Stimulated activated naive CD8-positive, alpha-beta T cell treated with anti-CD3 and anti-CD28 coated beads, Interleukin-15, amount 100 ng/mL, for 72 hours (primary cell): ENCODE results near the gene MARK4.
"Not testable (repeated sequence)": the region's sequence is repeated elsewhere in the genome, so short reads cannot be mapped to it uniquely, and the experiment has no call there.

Experiments used
- ATAC-seq: fragments of 150-1000 bp; cut with Tn5 transposase; 2 replicates; pipeline ENCODE4 v1.10.0; 2021; ENCODE audit warnings: mild to moderate bottlenecking, moderate library complexity
- DNase-seq, 2 donors: peaks; one replicate each; pipeline ENCODE4 v3.0.0; 2021 to 2022
- H3K27ac Mint-ChIP-seq, 2 donors: one replicate each; pipeline ENCODE4 v1.8.0; 2022; ENCODE audit warnings: mild to moderate bottlenecking in 2 of 2, mixed read lengths in 2 of 2, moderate library complexity in 2 of 2
- H3K27me3 Mint-ChIP-seq: one replicate; pipeline ENCODE4 v1.8.0; 2022; ENCODE audit warnings: mixed read lengths
- H3K4me1 Mint-ChIP-seq: one replicate; pipeline ENCODE4 v1.8.0; 2022; ENCODE audit warnings: mild to moderate bottlenecking, mixed read lengths
- H3K4me3 Mint-ChIP-seq, 2 donors: one replicate each; pipeline ENCODE4 v1.8.0; 2022; ENCODE audit warnings: mild to moderate bottlenecking in 2 of 2, mixed read lengths in 2 of 2, moderate library complexity in 1 of 2
- H3K9me3 Mint-ChIP-seq, 2 donors: one replicate each; pipeline ENCODE4 v1.8.0; 2022; ENCODE audit warnings: mixed read lengths in 2 of 2

Gene MARK4

DNA sequence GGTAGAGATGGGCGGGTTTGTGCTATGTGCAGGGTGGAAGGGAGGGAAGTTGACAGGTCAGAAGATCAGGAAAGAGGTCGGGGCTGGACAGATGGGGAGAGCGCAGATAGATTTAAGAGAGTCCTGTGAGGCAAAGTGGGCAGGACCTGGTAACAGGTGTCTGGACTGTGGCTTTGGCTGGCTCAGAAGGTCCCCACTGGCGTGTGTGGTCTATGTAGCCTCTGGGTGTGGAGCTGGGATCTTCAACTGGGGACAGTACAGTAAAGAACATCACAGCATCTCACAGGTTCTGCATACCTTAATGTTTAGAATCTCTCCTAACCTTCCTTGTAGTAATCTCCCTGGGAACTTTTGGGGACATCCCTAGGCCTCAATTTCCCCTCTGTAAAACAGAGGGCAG, 53.9 kb downstream of the MARK4 start:
- ATAC-seq (peak; percentile 23), DNase-seq (no peak)
- H3K27ac Mint-ChIP-seq = no peak overlapping the region
- H3K4me1 Mint-ChIP-seq = no peaks in the 10 kb centered on the region
- H3K27me3 Mint-ChIP-seq = no peaks in the 10 kb centered on the region
- no peak overlapping the region for H3K4me3 Mint-ChIP-seq
- no peaks in the 10 kb centered on the region for H3K9me3 Mint-ChIP-seq

DNA sequence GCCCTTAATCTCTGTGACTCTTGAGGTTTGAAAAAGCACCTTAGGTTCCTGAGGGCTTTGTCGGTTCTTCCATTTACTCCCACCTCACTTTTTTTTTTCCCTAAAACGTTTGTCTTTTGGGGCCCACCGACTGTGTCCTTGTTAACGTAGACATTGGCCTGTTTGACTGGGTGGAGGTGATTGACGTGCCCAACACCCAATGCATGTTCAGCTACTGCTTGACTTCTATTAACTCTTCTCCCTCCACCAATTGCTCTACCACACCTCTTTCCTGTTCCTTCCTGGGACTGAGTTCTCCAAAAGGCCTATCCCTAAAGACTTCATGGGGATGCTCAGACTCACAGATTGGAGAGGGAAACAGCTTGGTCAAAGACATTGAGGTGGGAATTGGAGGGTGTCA, 54.4 kb downstream of the MARK4 start:
- Mint-ChIP-seq H3K27ac (no peak overlapping the region), H3K4me3 (no peak overlapping the region), H3K4me1 (no peaks in the 10 kb centered on the region), H3K9me3 (no peaks in the 10 kb centered on the region), H3K27me3 (no peaks in the 10 kb centered on the region)
- DNase-seq = no peak
- ATAC-seq = no peak

DNA sequence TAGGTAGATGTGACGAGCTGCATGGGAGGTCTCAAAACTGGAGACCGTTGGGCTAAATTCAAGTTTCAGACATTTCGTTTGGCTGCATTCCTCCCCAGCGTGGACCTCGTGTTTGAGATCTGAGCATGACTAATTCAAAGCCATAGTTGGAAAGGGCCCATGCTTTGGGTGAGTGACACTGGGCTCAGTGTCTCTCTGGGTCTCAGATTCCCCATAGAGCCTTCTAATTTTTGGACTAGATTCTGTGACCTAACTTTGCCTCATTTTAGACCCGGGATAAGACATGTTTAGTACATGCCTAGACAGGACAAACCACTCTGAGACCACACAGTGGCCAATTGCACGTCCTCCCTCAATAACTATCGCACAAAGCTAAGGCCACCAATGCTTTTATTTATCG, 55.0 kb downstream of the MARK4 start:
- ATAC-seq (no peak), DNase-seq (no peak)
- peaks cover under 1% of the 10 kb centered on the region for H3K27me3 Mint-ChIP-seq
- no peak overlapping the region for H3K4me3 Mint-ChIP-seq
- no peaks in the 10 kb centered on the region for H3K9me3 Mint-ChIP-seq
- no peaks in the 10 kb centered on the region for H3K4me1 Mint-ChIP-seq
- peak overlapping the region in 1 of 2 donors; percentile 38 for H3K27ac Mint-ChIP-seq

DNA sequence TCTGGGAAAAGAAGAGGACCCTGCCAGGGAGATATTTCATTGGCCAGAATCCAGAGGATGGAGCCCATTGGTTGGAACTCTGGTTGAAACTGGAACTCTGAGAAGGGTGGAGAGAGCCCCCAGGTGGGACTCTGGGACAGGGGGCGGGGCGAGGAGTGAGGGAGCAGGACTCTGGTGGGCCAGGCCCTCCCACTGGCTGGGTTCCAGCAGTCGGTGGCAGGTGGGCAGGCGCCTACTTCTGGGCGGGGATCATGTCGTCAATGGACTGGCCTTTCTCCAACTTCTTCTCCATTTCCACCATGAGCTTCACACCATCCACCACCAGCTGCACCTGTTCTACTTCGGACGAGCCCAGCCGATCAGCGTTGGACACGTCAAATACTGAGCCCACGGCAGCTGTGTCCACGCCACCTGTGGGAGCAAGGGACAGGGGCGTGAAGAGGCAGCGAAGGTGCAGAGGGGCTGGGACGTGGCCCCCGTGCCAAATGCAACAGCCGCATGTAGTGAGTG, 55.5 kb downstream of the MARK4 start:
- H3K27me3 Mint-ChIP-seq = peaks cover 6% of the 10 kb centered on the region
- no peak overlapping the region for H3K4me3 Mint-ChIP-seq
- no peak overlapping the region for H3K27ac Mint-ChIP-seq
- DNase-seq (no peak), ATAC-seq (no peak)
- no peaks in the 10 kb centered on the region for H3K4me1 Mint-ChIP-seq
- H3K9me3 Mint-ChIP-seq = no peaks in the 10 kb centered on the region

DNA sequence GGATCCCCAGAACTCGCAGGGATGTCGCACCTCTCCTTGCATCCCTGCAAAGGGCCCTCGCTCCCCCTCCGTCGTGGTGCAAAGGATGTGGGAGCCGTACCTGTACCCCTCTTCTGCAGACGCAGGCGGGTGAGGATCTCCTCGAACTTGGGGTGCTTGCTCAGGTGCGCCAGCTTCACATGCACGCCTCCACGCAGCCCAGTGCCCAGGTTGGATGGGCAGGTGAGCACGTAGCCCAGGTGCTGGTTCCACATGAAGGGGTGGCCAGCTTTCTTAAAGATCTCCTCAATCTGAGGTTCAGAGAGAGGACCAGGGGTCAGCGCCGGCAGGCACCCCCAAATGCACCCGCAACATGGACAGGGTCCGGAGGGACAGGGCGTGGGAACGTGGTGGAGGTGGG, 56.3 kb downstream of the MARK4 start:
- DNase-seq = no peak
- Mint-ChIP-seq H3K4me3 (no peak overlapping the region), H3K4me1 (no peaks in the 10 kb centered on the region), H3K27ac (no peak overlapping the region), H3K27me3 (peaks cover 13% of the 10 kb centered on the region), H3K9me3 (no peaks in the 10 kb centered on the region)
- no peak for ATAC-seq

DNA sequence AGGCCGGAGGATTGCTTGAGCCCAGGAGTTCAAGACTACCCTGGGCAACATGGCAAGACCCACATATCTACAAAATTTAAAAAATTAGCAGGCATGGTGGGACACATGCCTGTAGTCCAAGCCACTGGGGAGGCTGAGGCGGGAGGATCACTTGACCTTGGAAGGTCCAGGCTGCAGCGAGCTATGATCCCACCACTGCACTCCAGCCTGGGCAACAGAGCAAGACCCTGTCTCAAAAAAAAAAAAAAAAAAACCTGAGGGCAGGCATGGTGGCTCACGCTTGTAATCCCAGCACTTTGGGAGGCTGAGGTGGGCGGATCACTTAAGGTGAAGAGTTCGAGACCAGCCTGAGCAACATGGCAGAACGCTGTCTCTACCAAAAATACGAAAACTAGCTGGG, 58.3 kb downstream of the MARK4 start:
- peaks cover 27% of the 10 kb centered on the region for H3K27me3 Mint-ChIP-seq
- H3K4me1 Mint-ChIP-seq, H3K9me3 Mint-ChIP-seq, H3K27ac Mint-ChIP-seq, H3K4me3 Mint-ChIP-seq, ATAC-seq, DNase-seq: not testable (repeated sequence)

DNA sequence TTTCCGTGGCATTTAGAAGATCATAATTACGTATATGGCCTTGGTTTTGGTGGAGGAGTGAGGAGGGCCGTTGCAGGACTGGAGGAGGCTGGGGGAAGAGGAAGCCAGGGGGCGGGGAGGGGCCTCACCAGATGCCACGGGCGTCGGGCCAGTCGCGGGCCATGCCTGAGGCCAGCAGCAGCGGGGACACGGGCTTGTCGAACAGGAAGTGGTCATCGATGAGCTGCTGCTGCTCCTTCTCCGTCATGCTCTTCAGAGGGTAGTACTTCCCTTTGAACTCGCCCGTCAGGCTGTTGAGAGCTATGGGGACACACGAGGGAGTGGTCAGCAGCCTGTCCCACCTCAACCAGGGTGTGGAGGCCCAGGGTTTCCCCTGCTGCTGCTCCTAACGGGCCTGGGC, 60.5 kb downstream of the MARK4 start:
- H3K4me1 Mint-ChIP-seq = no peaks in the 10 kb centered on the region
- ATAC-seq (no peak), DNase-seq (no peak)
- no peak overlapping the region for H3K27ac Mint-ChIP-seq
- H3K4me3 Mint-ChIP-seq = no peak overlapping the region
- H3K27me3 Mint-ChIP-seq = peaks cover 48% of the 10 kb centered on the region
- no peaks in the 10 kb centered on the region for H3K9me3 Mint-ChIP-seq

DNA sequence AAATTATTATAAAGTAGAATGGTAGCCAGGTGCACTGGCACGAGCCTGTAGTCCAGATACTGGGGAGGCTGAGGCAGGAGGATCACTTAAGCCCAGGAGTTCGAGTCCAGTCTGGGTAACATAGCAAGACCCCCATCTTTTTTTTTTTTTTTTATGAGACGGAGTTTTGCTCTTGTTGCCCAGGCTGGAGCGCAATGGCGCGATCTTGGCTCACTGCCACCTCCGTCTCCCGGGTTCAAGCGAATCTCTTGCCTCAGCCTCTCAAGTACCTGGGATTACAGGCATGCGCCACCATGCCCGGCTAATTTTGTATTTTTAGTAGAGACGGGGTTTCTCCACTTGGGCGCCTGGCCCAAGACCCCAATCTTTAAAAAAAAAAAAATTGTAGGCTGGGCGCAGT, 61.2 kb downstream of the MARK4 start:
- H3K9me3 Mint-ChIP-seq, DNase-seq, ATAC-seq, H3K4me3 Mint-ChIP-seq, H3K4me1 Mint-ChIP-seq: not testable (repeated sequence)
- Mint-ChIP-seq H3K27me3 (peaks cover 54% of the 10 kb centered on the region), H3K27ac (peak overlapping the region in 1 of 2 donors; percentile 34)

DNA sequence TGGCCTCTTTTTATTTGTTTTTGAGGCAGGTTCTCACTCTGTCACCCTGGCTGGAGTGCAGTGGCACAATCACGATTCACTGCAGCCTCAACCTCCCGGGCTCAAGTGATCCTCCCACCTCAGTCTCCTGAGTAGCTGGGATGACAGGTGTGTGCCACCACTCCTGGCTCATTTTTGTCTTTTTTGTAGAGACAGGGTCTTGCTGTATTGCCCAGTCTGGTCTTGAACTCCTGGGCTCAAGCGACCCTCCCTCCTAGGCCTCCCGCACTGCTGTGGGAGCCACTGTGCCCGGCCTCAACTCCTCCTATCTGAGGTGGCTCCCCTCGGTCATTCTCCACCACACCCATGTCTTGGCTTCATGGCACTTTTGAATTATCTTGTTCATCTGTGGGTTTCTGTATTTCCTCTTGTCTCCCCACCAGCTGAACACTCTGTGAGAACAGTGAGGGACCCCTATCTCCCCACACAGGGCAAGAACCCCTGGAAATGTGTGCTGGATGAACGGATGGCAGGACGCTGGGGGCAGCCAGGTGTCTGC, 63.7 kb downstream of the MARK4 start:
- DNase-seq (no peak), ATAC-seq (no peak)
- H3K27ac Mint-ChIP-seq = no peak overlapping the region
- no peaks in the 10 kb centered on the region for H3K9me3 Mint-ChIP-seq
- H3K27me3 Mint-ChIP-seq = peaks cover 69% of the 10 kb centered on the region
- H3K4me3 Mint-ChIP-seq = no peak overlapping the region
- H3K4me1 Mint-ChIP-seq = no peaks in the 10 kb centered on the region

DNA sequence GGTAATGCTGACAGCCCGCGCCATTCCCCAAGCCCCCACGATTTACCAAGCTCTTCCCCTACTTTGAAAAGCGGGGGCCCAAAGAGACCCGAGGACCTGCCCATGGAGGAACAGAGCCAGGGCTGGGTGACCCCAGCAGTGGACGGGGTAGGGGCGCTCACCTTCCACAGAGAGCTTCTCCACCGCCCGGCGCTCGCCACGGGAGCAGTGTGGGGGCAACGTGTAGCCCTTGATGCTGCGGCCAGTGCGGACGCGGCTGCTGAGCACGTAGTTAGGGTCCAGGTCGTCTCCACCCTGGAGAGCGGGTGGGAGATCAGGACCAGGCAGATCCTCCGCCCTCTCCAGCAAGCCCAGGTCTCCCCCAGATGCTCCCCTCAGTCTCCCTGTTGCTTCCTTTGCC, 64.2 kb downstream of the MARK4 start:
- ATAC-seq = no peak
- no peak overlapping the region for H3K4me3 Mint-ChIP-seq
- no peaks in the 10 kb centered on the region for H3K9me3 Mint-ChIP-seq
- peaks cover 69% of the 10 kb centered on the region for H3K27me3 Mint-ChIP-seq
- no peaks in the 10 kb centered on the region for H3K4me1 Mint-ChIP-seq
- no peak for DNase-seq
- H3K27ac Mint-ChIP-seq = no peak overlapping the region

DNA sequence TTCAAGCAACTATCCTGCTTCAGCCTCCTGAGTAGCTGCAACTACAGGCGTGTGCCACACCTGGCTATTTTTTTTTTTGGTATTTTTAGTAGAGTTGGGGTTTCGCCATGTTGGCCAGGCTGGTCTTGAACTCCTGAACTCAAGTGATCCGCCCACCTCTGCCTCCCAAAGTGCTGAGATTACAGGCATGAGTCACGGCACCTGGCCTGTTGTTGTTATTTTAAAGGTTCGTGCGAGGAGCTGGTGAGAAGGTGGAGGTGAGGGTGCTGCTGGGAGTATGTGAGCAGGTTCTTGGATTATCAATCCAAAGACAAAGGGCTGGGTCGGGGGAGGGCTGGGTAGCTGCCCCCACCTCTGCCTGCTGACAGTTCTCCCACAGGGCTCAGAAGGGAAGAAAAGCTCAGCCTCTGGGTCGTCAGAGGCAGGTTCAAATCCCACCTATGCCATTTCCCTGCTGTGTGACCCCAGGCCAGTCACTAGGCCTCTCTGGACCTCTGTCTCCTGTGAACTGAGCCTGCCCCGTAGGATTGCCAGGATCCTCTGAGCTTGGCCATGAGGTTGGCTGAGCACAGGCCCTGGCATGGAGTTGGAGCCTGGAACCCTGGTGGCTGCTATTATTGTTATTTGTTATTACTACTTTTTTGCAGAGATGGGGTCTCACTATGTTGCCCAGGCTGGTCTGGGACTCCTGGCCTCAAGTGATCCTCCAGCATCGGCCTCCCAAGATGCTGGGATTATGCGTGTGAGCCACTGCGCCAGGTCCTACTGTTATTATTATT, 70.1 kb downstream of the MARK4 start:
- Mint-ChIP-seq H3K4me1 (peaks cover 17% of the 10 kb centered on the region), H3K9me3 (no peaks in the 10 kb centered on the region), H3K27me3 (peaks cover 66% of the 10 kb centered on the region), H3K4me3 (no peak overlapping the region), H3K27ac (no peak overlapping the region)
- ATAC-seq = no peak
- no peak for DNase-seq

DNA sequence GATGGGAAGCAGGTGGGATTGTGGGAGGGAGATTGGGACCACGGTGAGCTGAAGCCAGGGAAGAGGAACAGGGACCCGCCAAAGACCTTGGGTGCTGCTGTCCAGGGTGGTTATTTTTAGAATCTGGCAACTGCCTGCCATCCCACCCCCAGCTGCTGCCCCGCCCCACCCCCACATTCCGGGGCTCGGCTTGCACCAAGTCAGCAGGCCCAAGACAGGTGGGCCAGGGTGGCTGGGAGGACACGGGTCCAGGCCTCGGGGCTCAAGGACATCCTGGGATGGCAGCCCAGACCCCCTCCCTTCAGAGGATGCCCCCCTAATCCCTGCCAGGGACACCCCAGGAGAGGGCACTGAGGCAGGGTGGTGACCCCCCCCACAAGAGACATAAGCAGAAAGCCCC, 70.8 kb downstream of the MARK4 start:
- Mint-ChIP-seq H3K4me3 (no peak overlapping the region), H3K27me3 (peaks cover 59% of the 10 kb centered on the region), H3K4me1 (peaks cover 22% of the 10 kb centered on the region), H3K9me3 (no peaks in the 10 kb centered on the region), H3K27ac (no peak overlapping the region)
- no peak for ATAC-seq
- no peak for DNase-seq

DNA sequence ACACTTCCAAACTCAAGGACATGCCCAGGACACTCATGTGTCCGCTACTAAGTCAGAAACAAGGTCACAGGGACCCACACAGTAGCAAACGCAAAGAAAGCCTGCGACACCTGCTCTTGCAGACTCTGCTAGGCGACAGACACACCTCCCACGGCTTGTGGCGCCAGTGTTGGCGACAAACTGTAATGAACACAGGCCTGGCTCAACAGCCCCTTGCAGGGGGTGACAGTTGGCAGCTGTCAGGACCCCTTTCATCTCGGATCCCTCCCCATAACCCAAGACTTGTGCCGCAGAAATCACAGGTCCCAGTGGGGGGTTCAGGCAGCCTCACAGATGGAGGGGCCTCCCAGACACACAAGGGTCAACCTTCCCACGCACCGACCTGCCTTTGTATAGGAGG, 71.2 kb downstream of the MARK4 start:
- Mint-ChIP-seq H3K27me3 (peaks cover 55% of the 10 kb centered on the region), H3K4me3 (no peak overlapping the region), H3K27ac (no peak overlapping the region), H3K9me3 (no peaks in the 10 kb centered on the region), H3K4me1 (peaks cover 22% of the 10 kb centered on the region)
- ATAC-seq = no peak
- DNase-seq = no peak

DNA sequence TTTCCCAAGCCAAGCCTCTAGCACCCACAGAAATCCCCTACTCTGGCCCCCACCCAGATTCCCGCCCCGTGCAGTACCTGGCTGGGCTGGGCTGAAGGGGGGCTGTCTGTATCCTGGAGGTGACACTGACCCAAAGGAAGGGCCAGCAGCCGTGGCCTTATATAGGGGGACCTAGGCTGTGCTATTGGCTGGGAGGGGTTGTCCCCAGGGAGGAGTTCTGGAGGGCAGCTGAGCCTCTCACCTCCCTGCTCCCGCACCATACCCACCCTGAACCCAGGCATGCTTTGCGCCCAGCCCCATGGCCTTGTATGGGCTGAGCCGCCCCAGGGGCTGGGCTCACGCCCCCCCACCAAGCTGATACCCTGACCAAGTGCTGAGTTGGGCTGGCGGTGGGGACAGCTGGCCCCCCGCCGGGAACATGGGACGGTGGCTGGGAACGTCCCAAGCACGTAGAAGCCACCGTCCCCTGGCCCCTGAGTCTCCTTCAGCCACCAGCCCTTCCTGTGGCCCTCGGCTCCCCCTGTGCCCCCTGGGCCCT, 71.7 kb downstream of the MARK4 start, which contains the start of gene CKM:
CKM (minus strand) TSS at position 132 of the 538 bp plus-strand sequence. CDS start 3,162 bp downstream, outside the sequence.
- Mint-ChIP-seq H3K9me3 (no peaks in the 10 kb centered on the region), H3K4me1 (peaks cover 22% of the 10 kb centered on the region), H3K27me3 (peaks cover 51% of the 10 kb centered on the region), H3K4me3 (peak within 1 kb of the TSS in 1 of 2 donors; percentile 33), H3K27ac (no peak within 1 kb of the TSS)
- ATAC-seq = no peak
- no peak for DNase-seq

DNA sequence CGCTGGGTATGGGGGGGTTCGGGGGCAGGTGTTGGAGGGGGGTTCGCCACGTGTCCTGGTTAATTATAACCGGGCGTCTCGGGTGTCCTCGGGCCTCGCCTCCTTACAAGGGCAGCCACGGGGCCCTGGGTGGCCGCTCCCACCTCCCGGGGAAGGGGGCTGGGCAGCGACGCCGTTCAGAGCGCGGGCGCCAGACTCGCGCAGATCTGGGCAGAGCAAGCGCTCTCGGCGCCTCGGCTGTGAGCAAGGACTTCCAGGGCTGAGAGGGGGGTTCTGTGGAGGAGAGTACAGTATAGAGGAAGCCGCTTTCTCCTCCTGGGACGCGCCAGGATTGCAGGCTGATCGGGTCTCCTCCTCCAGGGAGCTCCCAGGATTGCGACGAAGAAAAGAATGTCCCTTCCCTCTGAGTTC, 72.6 kb downstream of the MARK4 start:
- H3K27me3 Mint-ChIP-seq = peaks cover 51% of the 10 kb centered on the region

DNA sequence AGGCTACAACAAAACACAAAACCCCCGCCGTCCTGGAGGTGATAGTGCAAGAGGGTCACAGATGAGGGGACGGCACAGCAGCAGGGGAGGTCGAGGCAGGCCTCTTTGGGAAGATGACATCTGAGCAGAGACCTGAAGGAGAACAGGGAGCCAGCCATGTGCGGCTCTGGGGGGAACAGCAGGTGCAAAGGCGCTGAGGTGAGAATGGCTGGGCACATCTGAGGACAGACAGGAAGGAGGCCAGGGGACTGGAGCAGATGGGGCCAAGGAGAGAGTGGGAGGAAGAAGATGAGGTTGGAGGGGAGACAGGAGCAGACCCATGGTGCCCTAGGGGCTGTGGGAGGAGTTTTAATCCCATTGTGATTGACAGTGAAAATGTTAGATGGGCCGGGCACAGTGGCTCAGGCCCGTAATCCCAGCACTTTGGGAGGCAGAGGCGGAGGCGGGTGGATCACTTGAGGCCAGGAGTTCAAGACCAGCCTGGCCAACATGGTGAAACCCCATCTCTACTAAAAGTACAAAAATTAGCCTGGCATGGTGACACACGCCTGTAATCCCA, 73.4 kb downstream of the MARK4 start:
- Mint-ChIP-seq H3K9me3 (no peaks in the 10 kb centered on the region), H3K27ac (no peak overlapping the region)

More for the DNA sequence above, 72.6 kb downstream of the MARK4 start:
- DNase-seq (no peak), ATAC-seq (no peak)
- Mint-ChIP-seq H3K27ac (no peak overlapping the region), H3K4me3 (no peak overlapping the region), H3K4me1 (peaks cover 22% of the 10 kb centered on the region), H3K9me3 (no peaks in the 10 kb centered on the region)

More for the DNA sequence above, 73.4 kb downstream of the MARK4 start:
- Mint-ChIP-seq H3K4me1 (peaks cover 22% of the 10 kb centered on the region), H3K27me3 (peaks cover 57% of the 10 kb centered on the region), H3K4me3 (no peak overlapping the region)
- ATAC-seq (no peak), DNase-seq (no peak)
